K562 (cell line): ENCODE results near the gene MIDN. TPM values are rescaled to one million over a fixed set of nuclear protein-coding genes. Genes with fewer than 3 reads are reported as not detected.
A peak's percentile ranks its signal among the peaks of the same experiment; 100 is the strongest.

ENCODE experiments used
- E2F4 ChIP-seq: sonication (generic); formaldehyde crosslinking; IDR thresholded peaks from 2 replicates; pipeline ENCODE4 v1.8.0; 2022; ENCODE audit warnings: mild to moderate bottlenecking, low read depth, missing genetic modification reagents
- FOXA1 ChIP-seq: fragments of 450-650 bp; IDR thresholded peaks from 2 replicates; pipeline ENCODE4 v1.6.1; 2016; ENCODE audit warnings: mild to moderate bottlenecking, borderline replicate concordance
- FOXJ2 ChIP-seq: fragments of 200-800 bp; sonication (Bioruptor generic); IDR thresholded peaks from 2 replicates; pipeline ENCODE4 v1.6.1; 2016; ENCODE audit warnings: missing genetic modification characterization, missing compliant biosample characterization
- FOXO4 ChIP-seq: fragments of 450-650 bp; formaldehyde crosslinking; IDR thresholded peaks from 2 replicates; pipeline ENCODE4 v1.4.0; 2020; ENCODE audit warnings: mild to moderate bottlenecking, moderate library complexity
- GABPB1 ChIP-seq: sonication (generic); formaldehyde crosslinking; IDR thresholded peaks from 2 replicates; pipeline ENCODE4 v1.8.0; 2022; ENCODE audit warnings: mild to moderate bottlenecking, missing genetic modification reagents
- HMGXB4 ChIP-seq: sonication (generic); formaldehyde crosslinking; IDR thresholded peaks from 2 replicates; pipeline ENCODE4 v1.8.1; 2023; ENCODE audit warnings: mild to moderate bottlenecking, missing genetic modification reagents
- HNRNPL ChIP-seq: fragments of 200-400 bp; formaldehyde crosslinking; IDR thresholded peaks from 2 replicates; pipeline ENCODE4 v1.6.1; 2017; ENCODE audit warnings: low read depth, mild to moderate bottlenecking, low read length
- IFI16 ChIP-seq: fragments of 250-450 bp; sonication (Bioruptor Pico); IDR thresholded peaks from 2 replicates; pipeline ENCODE4 v2.1.2; 2022; ENCODE audit warnings: mild to moderate bottlenecking, inconsistent platforms
- LARP7 ChIP-seq: fragments of 450-650 bp; IDR thresholded peaks from 2 replicates; pipeline ENCODE4 v1.6.1; 2016
- MCM2 ChIP-seq: fragments of 450-650 bp; IDR thresholded peaks from 2 replicates; pipeline ENCODE4 v1.6.1; 2017; ENCODE audit warnings: low read depth, mild to moderate bottlenecking
- NKRF ChIP-seq: fragments of 450-650 bp; IDR thresholded peaks from 2 replicates; pipeline ENCODE4 v1.6.1; 2016; ENCODE audit warnings: borderline replicate concordance
- PCBP2 ChIP-seq: fragments of 200-400 bp; formaldehyde crosslinking; IDR thresholded peaks from 2 replicates; pipeline ENCODE4 v1.6.1; 2018; ENCODE audit warnings: low read length, low read depth, mild to moderate bottlenecking, moderate library complexity; ENCODE audit not compliant: poor library complexity, severe bottlenecking
- PML ChIP-seq: IDR thresholded peaks from 2 replicates; pipeline ENCODE4 v1.6.1; 2012; ENCODE audit warnings: low read length, inconsistent platforms
- RHOXF2B ChIP-seq: fragments of 250-450 bp; sonication (Bioruptor Pico); conservative IDR thresholded peaks from 2 replicates; pipeline ENCODE4 v1.5.1; 2021
- SAP30 ChIP-seq: fragments of 200-600 bp; sonication (generic); IDR thresholded peaks from 2 replicates; pipeline ENCODE4 v1.6.1; 2012; ENCODE audit warnings: borderline replicate concordance, low read depth, mild to moderate bottlenecking, moderate library complexity, low read length, control low read depth, inconsistent platforms; ENCODE audit not compliant: insufficient read depth, poor library complexity, severe bottlenecking
- TAF1 ChIP-seq: IDR thresholded peaks from 2 replicates; pipeline ENCODE4 v1.6.1; 2011; ENCODE audit warnings: mild to moderate bottlenecking, low read length, moderate library complexity; ENCODE audit not compliant: insufficient read depth, control insufficient read depth, severe bottlenecking; ENCODE audit errors: extremely low read depth
- TRIM24 ChIP-seq, 2 experiments: fragments of 450-650 bp; IDR thresholded peaks; 2 replicates each; pipeline ENCODE4 v1.6.1; 2016
- ZBTB43 ChIP-seq: sonication (generic); formaldehyde crosslinking; IDR thresholded peaks from 2 replicates; pipeline ENCODE4 v1.8.0; 2023; ENCODE audit warnings: mild to moderate bottlenecking, missing genetic modification reagents
- ZNF121 ChIP-seq: sonication (generic); formaldehyde crosslinking; conservative IDR thresholded peaks from 2 replicates; pipeline ENCODE4 v1.8.0; 2022; ENCODE audit warnings: missing genetic modification reagents
- ZNF134 ChIP-seq: fragments of 250-450 bp; sonication (Bioruptor Pico); conservative IDR thresholded peaks from 2 replicates; pipeline ENCODE4 v1.4.0; 2020
- ZNF347 ChIP-seq: fragments of 450-650 bp; formaldehyde crosslinking; IDR thresholded peaks from 2 replicates; pipeline ENCODE4 v1.4.0; 2020; ENCODE audit warnings: low read depth, mild to moderate bottlenecking, moderate library complexity
- ZNF586 ChIP-seq: fragments of 450-650 bp; formaldehyde crosslinking; conservative IDR thresholded peaks from 2 replicates; pipeline ENCODE4 v1.4.0; 2020; ENCODE audit warnings: mild to moderate bottlenecking, moderate library complexity
- polyA plus RNA-seq, 8 experiments: library from polyadenylated mRNA; depleted of rRNA in 4 of 8; stranded (reverse) in 5 of 8; unstranded in 3 of 8; fragments of >200 nt; fragmentation: Nextera tagmentation in 2 of 8; fragmentation: Illumina TruSeq in 1 of 8; extraction: Ambion mirVana in 2 of 8; extraction: Trizol in 1 of 8; gene quantifications; 2 replicates each; pipeline versions ENCODE4 v1.2.1 to v1.2.3, GENCODE V29; 2011 to 2014; ENCODE audit warnings: inconsistent platforms in 1 of 8, missing spikeins in 1 of 8
- total RNA-seq, 7 experiments: library from RNA; depleted of rRNA in 6 of 7; stranded (reverse); fragments of >200 nt in 6 of 7; fragmentation: Illumina TruSeq in 2 of 7; extraction: Trizol in 2 of 7; gene quantifications; 2 replicates each; pipeline versions ENCODE4 v1.2.1 to v1.2.3, GENCODE V29; 2011 to 2021; ENCODE audit warnings: low replicate concordance in 1 of 7

Gene MIDN
- total and polyA plus RNA-seq, 9 of the 15 experiments (the other 6 are each of a cell fraction or from before 2014, with no cell fraction given), result 0.17 to 120 (median 10.1) TPM

- TF ChIP-seq IFI16, result no peak
- TF ChIP-seq HNRNPL, result no peak
- peak; percentile 95 for TF ChIP-seq ZNF121
- TF ChIP-seq NKRF, result no peak
- TF ChIP-seq E2F4 (CRISPR knock-in tag), result no peak
- no peak for TF ChIP-seq MCM2
- TF ChIP-seq FOXA1, result no peak
- TF ChIP-seq PML, result no peak
- TF ChIP-seq ZBTB43, result no peak
- no peak for TF ChIP-seq ZNF134
- TF ChIP-seq ZNF586 (CRISPR knock-in tag), result 0 out of 2 replicates have a peak, but pooled peaks have one; percentile 28
- no peak for TF ChIP-seq SAP30
- no peak for TF ChIP-seq ZNF347 (CRISPR knock-in tag)
- TF ChIP-seq GABPB1 (CRISPR knock-in tag), result no peak
- no peak for TF ChIP-seq PCBP2
- TF ChIP-seq TRIM24 (IDR thresholded peaks at IDR 0.05), result no peak
- TF ChIP-seq LARP7, result no peak
- no peak for TF ChIP-seq HMGXB4 (CRISPR knock-in tag)
- TF ChIP-seq TAF1, result peak; percentile 3
- no peak for TF ChIP-seq RHOXF2B
- TF ChIP-seq FOXJ2 (tag), result no peak
- no peak for TF ChIP-seq FOXO4
Observed at GRCh38 chr19:1270213-1270853, 21.9 kb downstream of the MIDN start (continued).
